HEK293 (cell line): Measurements from ENCODE around the gene CMPK1.

Experiments
- CTCF ChIA-PET: fragments of 350-600 bp; formaldehyde crosslinking; extraction: SDS; loops from one replicate; lab custom pipeline; 2021; ENCODE audit warnings: antibody characterized with exemption; lab: Yijun Ruan, JAX
- POLR2A ChIA-PET: fragments of 300-600 bp; formaldehyde crosslinking; extraction: SDS; loops from one replicate; lab custom pipeline; 2020; ENCODE audit warnings: antibody characterized with exemption, inconsistent platforms; lab: Yijun Ruan, JAX
- H3K27ac ChIP-seq: fragments of 200-500 bp; sonication (Bioruptor generic); 2 replicates; pipeline ENCODE4 v1.5.1; 2014; ENCODE audit warnings: low read depth, low read length, control low read depth, inconsistent platforms; ENCODE audit errors: extremely low read depth
- H3K36me3 ChIP-seq, 2 experiments: fragments of 200-500 bp in 1 of 2; sonication (Bioruptor generic) in 1 of 2; 1 replicate in 1 of 2; 2 replicates in 1 of 2; pipeline ENCODE4 v1.5.1; 2014 to 2017; ENCODE audit warnings: inconsistent platforms in 2 of 2, low read length in 2 of 2; ENCODE audit not compliant: control insufficient read depth in 2 of 2, insufficient read depth in 1 of 2
- H3K4me1 ChIP-seq: fragments of 200-500 bp; sonication (Bioruptor generic); 2 replicates; pipeline ENCODE4 v1.5.1; 2014; ENCODE audit warnings: mild to moderate bottlenecking, low read length, inconsistent platforms; ENCODE audit not compliant: control insufficient read depth, insufficient read depth
- H3K4me3 ChIP-seq: 2 replicates; pipeline ENCODE4 v1.5.1; 2011; ENCODE audit warnings: low read depth, mild to moderate bottlenecking, control low read depth, low read length, moderate library complexity
- H3K9me3 ChIP-seq: fragments of 200-500 bp; sonication (Bioruptor generic); 2 replicates; pipeline ENCODE4 v1.5.1; 2014; ENCODE audit warnings: low read depth, low read length, inconsistent platforms; ENCODE audit not compliant: control insufficient read depth, insufficient read depth
- HOXD13 ChIP-seq: sonication (generic); formaldehyde crosslinking; IDR thresholded peaks from 2 replicates; pipeline ENCODE4 v1.8.0; 2022; ENCODE audit warnings: missing genetic modification reagents, borderline replicate concordance
- KLF16 ChIP-seq: fragments of 450-650 bp; formaldehyde crosslinking; IDR thresholded peaks from 2 replicates; pipeline ENCODE4 v1.5.1; 2017; ENCODE audit warnings: missing biosample characterization, missing genetic modification characterization
- REST ChIP-seq: fragments of 450-650 bp; formaldehyde crosslinking; IDR thresholded peaks from 2 replicates; pipeline ENCODE4 v1.5.1; 2016; ENCODE audit warnings: missing biosample characterization, missing genetic modification characterization
- ZIC2 ChIP-seq: fragments of 450-650 bp; formaldehyde crosslinking; IDR thresholded peaks from 2 replicates; pipeline ENCODE4 v1.5.1; 2016; ENCODE audit warnings: missing biosample characterization, missing genetic modification characterization
- ZNF132 ChIP-seq: fragments of 450-650 bp; formaldehyde crosslinking; IDR thresholded peaks from 2 replicates; pipeline ENCODE4 v1.5.1; 2017; ENCODE audit warnings: missing biosample characterization, missing genetic modification characterization, borderline replicate concordance
- ZNF138 ChIP-seq: fragments of 450-650 bp; formaldehyde crosslinking; IDR thresholded peaks from 2 replicates; pipeline ENCODE4 v1.5.1; 2016; ENCODE audit warnings: missing biosample characterization, missing genetic modification characterization, borderline replicate concordance
- ZNF19 ChIP-seq: fragments of 450-650 bp; formaldehyde crosslinking; IDR thresholded peaks from 2 replicates; pipeline ENCODE4; 2016; ENCODE audit warnings: missing biosample characterization, missing genetic modification characterization, low read depth
- ZNF214 ChIP-seq: fragments of 450-650 bp; formaldehyde crosslinking; IDR thresholded peaks from 2 replicates; pipeline ENCODE4 v1.5.1; 2017; ENCODE audit warnings: missing biosample characterization, mild to moderate bottlenecking, missing genetic modification characterization, borderline replicate concordance
- ZNF394 ChIP-seq: fragments of 450-650 bp; formaldehyde crosslinking; IDR thresholded peaks from 2 replicates; pipeline ENCODE4 v1.5.1; 2016; ENCODE audit warnings: missing biosample characterization, missing genetic modification characterization, mild to moderate bottlenecking, moderate library complexity, borderline replicate concordance
- ZNF510 ChIP-seq: fragments of 450-650 bp; formaldehyde crosslinking; IDR thresholded peaks from 2 replicates; pipeline ENCODE4 v1.5.1; 2018; ENCODE audit warnings: mild to moderate bottlenecking, missing genetic modification characterization, missing biosample characterization; ENCODE audit not compliant: insufficient replicate concordance
- ZNF560 ChIP-seq: fragments of 450-650 bp; formaldehyde crosslinking; IDR thresholded peaks from 2 replicates; pipeline ENCODE4 v1.5.1; 2017; ENCODE audit warnings: missing biosample characterization, missing genetic modification characterization, borderline replicate concordance
- ZNF624 ChIP-seq: fragments of 450-650 bp; formaldehyde crosslinking; IDR thresholded peaks from 2 replicates; pipeline ENCODE4 v1.5.1; 2017; ENCODE audit warnings: missing biosample characterization, missing genetic modification characterization
- ZNF707 ChIP-seq: fragments of 450-650 bp; formaldehyde crosslinking; IDR thresholded peaks from 2 replicates; pipeline ENCODE4 v1.5.1; 2016; ENCODE audit warnings: missing biosample characterization, missing genetic modification characterization
- TF ChIP-seq, protein P1 (sequence below): fragments of 450-650 bp; IDR thresholded peaks from 2 replicates; pipeline ENCODE4 v1.5.1; 2018; ENCODE audit warnings: missing biosample characterization, missing genetic modification characterization
- TF ChIP-seq, protein P2 (sequence below): fragments of 450-650 bp; formaldehyde crosslinking; IDR thresholded peaks from 2 replicates; pipeline ENCODE4 v1.5.1; 2016; ENCODE audit warnings: missing biosample characterization, missing genetic modification characterization
- TF ChIP-seq, protein P3 (sequence below): fragments of 450-650 bp; formaldehyde crosslinking; IDR thresholded peaks from 2 replicates; pipeline ENCODE4 v1.5.1; 2017; ENCODE audit warnings: missing biosample characterization, missing genetic modification characterization
- TF ChIP-seq, protein P4 (sequence below): fragments of 450-650 bp; formaldehyde crosslinking; IDR thresholded peaks from 2 replicates; pipeline ENCODE4 v1.5.1; 2016; ENCODE audit warnings: missing biosample characterization, missing genetic modification characterization
- TF ChIP-seq, protein P5 (sequence below): fragments of 450-650 bp; formaldehyde crosslinking; IDR thresholded peaks from 2 replicates; pipeline ENCODE4 v1.5.1; 2016; ENCODE audit warnings: missing biosample characterization, missing genetic modification characterization

The CMPK1 gene

GRCh38 chr1:47411436-47411835, 77.8 kb downstream of the CMPK1 start (continued):
- TF ChIP-seq, protein P1, sequence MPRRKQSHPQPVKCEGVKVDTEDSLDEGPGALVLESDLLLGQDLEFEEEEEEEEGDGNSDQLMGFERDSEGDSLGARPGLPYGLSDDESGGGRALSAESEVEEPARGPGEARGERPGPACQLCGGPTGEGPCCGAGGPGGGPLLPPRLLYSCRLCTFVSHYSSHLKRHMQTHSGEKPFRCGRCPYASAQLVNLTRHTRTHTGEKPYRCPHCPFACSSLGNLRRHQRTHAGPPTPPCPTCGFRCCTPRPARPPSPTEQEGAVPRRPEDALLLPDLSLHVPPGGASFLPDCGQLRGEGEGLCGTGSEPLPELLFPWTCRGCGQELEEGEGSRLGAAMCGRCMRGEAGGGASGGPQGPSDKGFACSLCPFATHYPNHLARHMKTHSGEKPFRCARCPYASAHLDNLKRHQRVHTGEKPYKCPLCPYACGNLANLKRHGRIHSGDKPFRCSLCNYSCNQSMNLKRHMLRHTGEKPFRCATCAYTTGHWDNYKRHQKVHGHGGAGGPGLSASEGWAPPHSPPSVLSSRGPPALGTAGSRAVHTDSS (tag by site-specific recombination) = no peak
- TF ChIP-seq ZNF132 (no peak), ZNF138 (no peak), ZNF19 (tag by site-specific recombination) (no peak), ZNF707 (tag by site-specific recombination) (no peak), KLF16 (tag by site-specific recombination) (no peak), HOXD13 (CRISPR knock-in tag) (no peak), ZNF560 (tag by site-specific recombination) (no peak), ZNF624 (no peak), ZNF510 (tag by site-specific recombination) (no peak), ZNF214 (tag by site-specific recombination) (no peak)
- TF ChIP-seq, protein P2, sequence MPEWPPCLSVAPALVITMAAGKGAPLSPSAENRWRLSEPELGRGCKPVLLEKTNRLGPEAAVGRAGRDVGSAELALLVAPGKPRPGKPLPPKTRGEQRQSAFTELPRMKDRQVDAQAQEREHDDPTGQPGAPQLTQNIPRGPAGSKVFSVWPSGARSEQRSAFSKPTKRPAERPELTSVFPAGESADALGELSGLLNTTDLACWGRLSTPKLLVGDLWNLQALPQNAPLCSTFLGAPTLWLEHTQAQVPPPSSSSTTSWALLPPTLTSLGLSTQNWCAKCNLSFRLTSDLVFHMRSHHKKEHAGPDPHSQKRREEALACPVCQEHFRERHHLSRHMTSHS = no peak
- TF ChIP-seq, protein P3, sequence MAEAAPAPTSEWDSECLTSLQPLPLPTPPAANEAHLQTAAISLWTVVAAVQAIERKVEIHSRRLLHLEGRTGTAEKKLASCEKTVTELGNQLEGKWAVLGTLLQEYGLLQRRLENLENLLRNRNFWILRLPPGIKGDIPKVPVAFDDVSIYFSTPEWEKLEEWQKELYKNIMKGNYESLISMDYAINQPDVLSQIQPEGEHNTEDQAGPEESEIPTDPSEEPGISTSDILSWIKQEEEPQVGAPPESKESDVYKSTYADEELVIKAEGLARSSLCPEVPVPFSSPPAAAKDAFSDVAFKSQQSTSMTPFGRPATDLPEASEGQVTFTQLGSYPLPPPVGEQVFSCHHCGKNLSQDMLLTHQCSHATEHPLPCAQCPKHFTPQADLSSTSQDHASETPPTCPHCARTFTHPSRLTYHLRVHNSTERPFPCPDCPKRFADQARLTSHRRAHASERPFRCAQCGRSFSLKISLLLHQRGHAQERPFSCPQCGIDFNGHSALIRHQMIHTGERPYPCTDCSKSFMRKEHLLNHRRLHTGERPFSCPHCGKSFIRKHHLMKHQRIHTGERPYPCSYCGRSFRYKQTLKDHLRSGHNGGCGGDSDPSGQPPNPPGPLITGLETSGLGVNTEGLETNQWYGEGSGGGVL (tag by site-specific recombination) = no peak

GRCh38 chr1:47412437-47412836, 78.8 kb downstream of the CMPK1 start:
- ChIA-PET CTCF (interaction anchor here (0.6 to 2.4 kb wide), 2 partner anchors 21 to 23 kb away, joined by 5 to 8 read pairs; no protein-coding TSS in a partner anchor), POLR2A (interaction anchor here (0.9 kb wide), 1 partner anchor 25 kb away, joined by 3 read pairs; the partner anchor contains the start of gene FOXD2)
- Histone ChIP-seq H3K4me1 (no peaks in the 10 kb centered on the region), H3K9me3 (no peaks in the 10 kb centered on the region), H3K4me3 (no peak overlapping the region), H3K36me3 (no peaks in the 10 kb centered on the region), H3K27ac (no peak overlapping the region)
- TF ChIP-seq, protein P4, sequence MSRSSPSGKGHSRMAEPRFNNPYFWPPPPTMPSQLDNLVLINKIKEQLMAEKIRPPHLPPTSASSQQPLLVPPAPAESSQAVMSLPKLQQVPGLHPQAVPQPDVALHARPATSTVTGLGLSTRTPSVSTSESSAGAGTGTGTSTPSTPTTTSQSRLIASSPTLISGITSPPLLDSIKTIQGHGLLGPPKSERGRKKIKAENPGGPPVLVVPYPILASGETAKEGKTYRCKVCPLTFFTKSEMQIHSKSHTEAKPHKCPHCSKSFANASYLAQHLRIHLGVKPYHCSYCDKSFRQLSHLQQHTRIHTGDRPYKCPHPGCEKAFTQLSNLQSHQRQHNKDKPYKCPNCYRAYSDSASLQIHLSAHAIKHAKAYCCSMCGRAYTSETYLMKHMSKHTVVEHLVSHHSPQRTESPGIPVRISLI (tag by site-specific recombination) = no peak
- TF ChIP-seq, protein P5, sequence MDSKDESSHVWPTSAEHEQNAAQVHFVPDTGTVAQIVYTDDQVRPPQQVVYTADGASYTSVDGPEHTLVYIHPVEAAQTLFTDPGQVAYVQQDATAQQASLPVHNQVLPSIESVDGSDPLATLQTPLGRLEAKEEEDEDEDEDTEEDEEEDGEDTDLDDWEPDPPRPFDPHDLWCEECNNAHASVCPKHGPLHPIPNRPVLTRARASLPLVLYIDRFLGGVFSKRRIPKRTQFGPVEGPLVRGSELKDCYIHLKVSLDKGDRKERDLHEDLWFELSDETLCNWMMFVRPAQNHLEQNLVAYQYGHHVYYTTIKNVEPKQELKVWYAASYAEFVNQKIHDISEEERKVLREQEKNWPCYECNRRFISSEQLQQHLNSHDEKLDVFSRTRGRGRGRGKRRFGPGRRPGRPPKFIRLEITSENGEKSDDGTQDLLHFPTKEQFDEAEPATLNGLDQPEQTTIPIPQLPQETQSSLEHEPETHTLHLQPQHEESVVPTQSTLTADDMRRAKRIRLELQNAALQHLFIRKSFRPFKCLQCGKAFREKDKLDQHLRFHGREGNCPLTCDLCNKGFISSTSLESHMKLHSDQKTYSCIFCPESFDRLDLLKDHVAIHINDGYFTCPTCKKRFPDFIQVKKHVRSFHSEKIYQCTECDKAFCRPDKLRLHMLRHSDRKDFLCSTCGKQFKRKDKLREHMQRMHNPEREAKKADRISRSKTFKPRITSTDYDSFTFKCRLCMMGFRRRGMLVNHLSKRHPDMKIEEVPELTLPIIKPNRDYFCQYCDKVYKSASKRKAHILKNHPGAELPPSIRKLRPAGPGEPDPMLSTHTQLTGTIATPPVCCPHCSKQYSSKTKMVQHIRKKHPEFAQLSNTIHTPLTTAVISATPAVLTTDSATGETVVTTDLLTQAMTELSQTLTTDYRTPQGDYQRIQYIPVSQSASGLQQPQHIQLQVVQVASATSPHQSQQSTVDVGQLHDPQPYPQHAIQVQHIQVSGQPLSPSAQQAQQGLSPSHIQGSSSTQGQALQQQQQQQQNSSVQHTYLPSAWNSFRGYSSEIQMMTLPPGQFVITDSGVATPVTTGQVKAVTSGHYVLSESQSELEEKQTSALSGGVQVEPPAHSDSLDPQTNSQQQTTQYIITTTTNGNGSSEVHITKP = no peak
- TF ChIP-seq ZIC2 (tag by site-specific recombination) = no peak
- no peak for TF ChIP-seq ZNF394 (tag by site-specific recombination)
- TF ChIP-seq REST = no peak
